GM12864 (cell line): Measurements from ENCODE around the gene CCM2.

Source experiments
- DNase-seq: peaks from one replicate; pipeline ENCODE4 v3.0.0-alpha.2; 2011; ENCODE audit warnings: low read depth
- H3K4me3 ChIP-seq: 2 replicates; pipeline ENCODE4 v1.5.1; 2011; ENCODE audit warnings: mild to moderate bottlenecking, low read depth, low read length, control low read depth
- TF ChIP-seq, protein P1 (sequence below): IDR thresholded peaks from 2 replicates; pipeline ENCODE4 v1.5.1; 2011; ENCODE audit warnings: low read depth, mild to moderate bottlenecking, moderate library complexity, low read length, control low read depth, inconsistent platforms; ENCODE audit errors: missing control alignments

The CCM2 gene

DNA sequence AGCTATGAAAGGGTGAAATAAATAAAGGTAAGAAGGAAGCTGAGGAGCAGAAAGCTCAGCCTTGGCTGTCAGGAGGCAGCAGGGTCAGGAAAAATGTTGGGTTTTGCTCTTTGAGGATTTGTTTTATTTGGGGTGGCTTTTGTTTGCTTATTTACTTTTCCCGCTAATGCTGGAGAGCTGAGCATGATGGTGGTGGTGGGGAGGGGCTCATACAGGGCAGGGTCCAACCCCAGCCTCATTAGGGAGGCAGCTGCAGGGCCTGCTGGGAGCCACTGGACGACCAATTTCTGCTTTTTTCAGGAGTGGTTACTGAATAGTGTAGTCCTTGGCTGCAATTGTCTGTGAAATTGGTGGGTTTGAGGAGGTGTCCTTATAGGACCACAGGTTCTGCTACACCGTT is 36.3 kb downstream of the CCM2 start:
- no peak for DNase-seq
- TF ChIP-seq, protein P1, sequence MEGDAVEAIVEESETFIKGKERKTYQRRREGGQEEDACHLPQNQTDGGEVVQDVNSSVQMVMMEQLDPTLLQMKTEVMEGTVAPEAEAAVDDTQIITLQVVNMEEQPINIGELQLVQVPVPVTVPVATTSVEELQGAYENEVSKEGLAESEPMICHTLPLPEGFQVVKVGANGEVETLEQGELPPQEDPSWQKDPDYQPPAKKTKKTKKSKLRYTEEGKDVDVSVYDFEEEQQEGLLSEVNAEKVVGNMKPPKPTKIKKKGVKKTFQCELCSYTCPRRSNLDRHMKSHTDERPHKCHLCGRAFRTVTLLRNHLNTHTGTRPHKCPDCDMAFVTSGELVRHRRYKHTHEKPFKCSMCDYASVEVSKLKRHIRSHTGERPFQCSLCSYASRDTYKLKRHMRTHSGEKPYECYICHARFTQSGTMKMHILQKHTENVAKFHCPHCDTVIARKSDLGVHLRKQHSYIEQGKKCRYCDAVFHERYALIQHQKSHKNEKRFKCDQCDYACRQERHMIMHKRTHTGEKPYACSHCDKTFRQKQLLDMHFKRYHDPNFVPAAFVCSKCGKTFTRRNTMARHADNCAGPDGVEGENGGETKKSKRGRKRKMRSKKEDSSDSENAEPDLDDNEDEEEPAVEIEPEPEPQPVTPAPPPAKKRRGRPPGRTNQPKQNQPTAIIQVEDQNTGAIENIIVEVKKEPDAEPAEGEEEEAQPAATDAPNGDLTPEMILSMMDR, result no peak
- no peak overlapping the region for H3K4me3 ChIP-seq

DNA sequence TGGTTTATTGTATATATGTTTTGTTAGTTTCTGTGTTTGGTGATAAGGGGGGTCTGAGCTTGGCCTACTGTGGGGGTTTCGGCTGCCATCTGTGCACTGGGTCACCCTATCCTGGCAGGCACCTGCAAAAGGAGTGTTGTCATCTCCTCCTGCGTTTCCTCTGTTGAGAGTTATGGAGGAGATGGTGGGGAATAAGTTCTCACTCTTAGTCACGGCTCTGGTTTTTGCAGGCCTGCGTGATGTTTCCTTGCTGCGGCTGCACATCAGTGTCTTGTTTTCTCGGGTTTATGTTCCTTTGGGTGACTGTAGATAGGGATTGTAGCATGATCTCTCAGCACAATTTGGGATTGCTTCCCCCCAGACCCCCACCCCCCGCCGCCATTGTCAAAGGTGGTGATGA is 36.8 kb downstream of the CCM2 start:
- H3K4me3 ChIP-seq, result no peak overlapping the region
- DNase-seq, result no peak
- TF ChIP-seq, protein P1, result no peak

DNA sequence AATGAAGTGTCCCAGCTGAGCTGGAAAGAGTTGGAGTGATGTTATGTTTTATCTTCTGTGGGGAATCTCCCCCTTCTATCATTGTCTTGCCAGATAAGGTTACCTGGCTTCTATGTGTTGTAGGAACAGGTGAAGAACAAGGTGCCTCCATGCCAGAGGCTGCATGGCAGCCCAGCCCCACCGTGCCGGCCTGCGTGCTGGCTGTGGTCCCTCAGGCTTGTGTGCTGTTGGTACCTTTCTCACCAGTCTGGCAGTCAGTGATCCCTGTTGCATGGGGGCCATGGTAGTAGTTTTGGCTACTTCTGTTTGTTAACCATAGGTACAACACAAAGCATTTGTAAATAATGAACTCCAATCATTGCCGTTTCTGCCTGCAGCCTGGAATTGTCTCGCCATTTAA is 37.9 kb downstream of the CCM2 start:
- TF ChIP-seq, protein P1, result no peak
- DNase-seq, result no peak
- no peak overlapping the region for H3K4me3 ChIP-seq

DNA sequence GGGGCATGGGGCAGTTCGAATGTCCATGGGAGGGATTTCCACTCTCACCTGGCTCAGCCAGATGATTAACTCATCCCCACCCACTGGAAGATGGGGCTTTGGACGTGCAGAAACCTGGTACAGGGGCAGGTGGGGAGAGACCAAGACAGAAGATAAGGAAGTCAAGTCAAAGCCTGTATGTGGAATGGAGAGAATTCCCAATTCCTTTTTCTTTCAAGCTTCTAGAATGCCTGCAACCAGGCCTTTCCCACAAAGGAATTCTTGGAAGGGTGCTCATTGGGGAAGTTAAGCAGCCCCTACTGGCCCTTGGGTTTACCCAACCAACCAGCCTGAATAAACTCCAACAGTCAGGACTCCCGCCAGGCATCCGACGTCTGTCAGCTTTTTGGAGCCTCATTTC is 39.1 kb downstream of the CCM2 start:
- TF ChIP-seq, protein P1, result no peak
- DNase-seq, result no peak
- no peak overlapping the region for H3K4me3 ChIP-seq

DNA sequence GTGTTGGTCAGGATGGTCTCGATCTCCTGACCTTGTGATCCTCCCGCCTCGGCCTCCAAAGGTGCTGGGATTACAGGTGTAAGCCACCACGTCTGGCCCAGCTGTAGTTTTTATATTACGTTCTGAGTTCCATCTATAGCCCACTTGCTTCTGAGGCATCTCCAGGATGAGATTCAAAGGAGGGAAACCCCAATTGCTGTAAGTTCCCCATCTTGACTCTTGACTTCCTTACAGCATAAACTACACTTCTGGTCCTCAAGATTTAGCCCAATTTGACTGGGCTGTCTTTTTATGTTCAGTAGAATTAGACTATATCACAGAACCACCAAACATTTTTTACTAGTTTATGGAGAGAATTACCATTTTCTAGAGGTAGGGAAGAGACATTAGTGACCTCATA is 44.3 kb downstream of the CCM2 start:
- TF ChIP-seq, protein P1, result no peak
- no peak for DNase-seq

DNA sequence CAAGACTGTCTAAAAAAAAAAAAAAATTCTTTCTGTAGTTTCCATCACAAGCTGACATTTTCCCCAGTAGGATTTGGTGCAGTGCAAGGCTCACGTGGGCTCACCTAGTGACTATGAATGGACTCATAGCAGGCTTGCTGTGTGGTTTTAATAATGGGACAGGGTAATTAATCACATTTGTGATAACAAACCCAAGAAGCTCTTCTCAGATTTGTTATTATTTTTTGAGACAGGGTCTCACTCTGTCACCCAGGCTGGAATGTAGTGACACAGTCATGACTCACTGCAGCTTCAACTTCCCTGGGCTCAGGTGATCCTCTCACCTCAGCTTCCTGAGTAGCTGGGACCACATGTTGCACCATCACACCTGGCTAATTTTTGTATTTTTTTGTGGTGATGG is 48.7 kb downstream of the CCM2 start:
- DNase-seq, result no peak
- TF ChIP-seq, protein P1, result no peak
- H3K4me3 ChIP-seq, result no peak overlapping the region

More for the DNA sequence above, 44.3 kb downstream of the CCM2 start:
- H3K4me3 ChIP-seq, result no peak overlapping the region

DNA sequence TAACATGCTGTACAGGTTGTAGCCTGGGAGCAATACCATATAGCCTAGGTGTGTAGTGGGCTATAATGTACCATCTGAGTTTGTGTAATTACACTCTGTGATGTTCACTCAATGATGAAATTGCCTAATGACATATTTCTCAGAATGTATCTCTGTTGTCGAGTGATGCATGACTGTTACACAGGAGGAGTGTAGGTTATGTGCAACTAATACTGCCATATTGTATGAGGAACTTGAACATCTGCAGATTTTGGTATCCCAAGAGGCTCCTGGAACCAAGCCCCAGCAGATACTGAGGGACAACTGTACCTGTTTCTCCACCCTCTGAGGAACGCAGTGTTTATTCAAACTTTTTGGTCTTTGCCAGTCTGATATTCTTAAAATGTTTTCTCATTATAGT is 50.2 kb downstream of the CCM2 start:
- no peak overlapping the region for H3K4me3 ChIP-seq
- TF ChIP-seq, protein P1, result no peak
- DNase-seq, result no peak
